K562 (cell line): ENCODE measurements around the gene GALNS. TPM values are rescaled to one million over a fixed set of nuclear protein-coding genes. Genes with fewer than 3 reads are reported as not detected.

Experiments
- CAMTA2 ChIP-seq: fragments of 250-450 bp; sonication (Bioruptor Pico); conservative IDR thresholded peaks from 2 replicates; pipeline ENCODE4 v1.5.1; 2022
- CBFB ChIP-seq: sonication (generic); formaldehyde crosslinking; IDR thresholded peaks from 2 replicates; pipeline ENCODE4 v1.4.0; 2020; ENCODE audit warnings: mild to moderate bottlenecking, missing genetic modification reagents
- CREM ChIP-seq: IDR thresholded peaks from 2 replicates; pipeline ENCODE4 v1.6.1; 2014; ENCODE audit warnings: antibody characterized with exemption, low read depth
- HMBOX1 ChIP-seq: sonication (generic); IDR thresholded peaks from 2 replicates; pipeline ENCODE4 v1.6.1; 2016
- KLF13 ChIP-seq: fragments of 450-650 bp; IDR thresholded peaks from 2 replicates; pipeline ENCODE4 v1.6.1; 2016; ENCODE audit warnings: missing genetic modification characterization, low read depth, mild to moderate bottlenecking, missing compliant biosample characterization, moderate library complexity, borderline replicate concordance
- MAFK ChIP-seq: IDR thresholded peaks from 2 replicates; pipeline ENCODE4 v1.6.1; 2011; ENCODE audit warnings: low read length, improper control_type of control experiment
- MTA3 ChIP-seq: fragments of 450-650 bp; formaldehyde crosslinking; IDR thresholded peaks from 2 replicates; pipeline ENCODE4 v1.6.1; 2017; ENCODE audit warnings: mild to moderate bottlenecking, borderline replicate concordance
- NCOA6 ChIP-seq: fragments of 450-650 bp; IDR thresholded peaks from 2 replicates; pipeline ENCODE4 v1.6.1; 2017; ENCODE audit warnings: mild to moderate bottlenecking
- PHB ChIP-seq: fragments of 250-450 bp; sonication (Bioruptor Pico); IDR thresholded peaks from 2 replicates; pipeline ENCODE4 v1.5.0; 2021
- POLR2B ChIP-seq: fragments of 450-650 bp; IDR thresholded peaks from 2 replicates; pipeline ENCODE4 v1.6.1; 2018; ENCODE audit warnings: low read depth; ENCODE audit not compliant: partially characterized antibody
- SMARCE1 ChIP-seq: fragments of 450-650 bp; IDR thresholded peaks from 2 replicates; pipeline ENCODE4 v1.7.1; 2016; ENCODE audit warnings: mild to moderate bottlenecking
- TOE1 ChIP-seq, 2 experiments: fragments of 450-650 bp in 1 of 2; sonication (generic) in 1 of 2; formaldehyde crosslinking in 1 of 2; IDR thresholded peaks; 2 replicates each; pipeline versions ENCODE4 v1.7.1 to v1.8.0; 2016 to 2022; ENCODE audit warnings: borderline replicate concordance in 2 of 2, mild to moderate bottlenecking in 2 of 2, antibody characterized with exemption in 1 of 2, inconsistent platforms in 1 of 2, low read depth in 1 of 2, missing genetic modification reagents in 1 of 2, moderate library complexity in 1 of 2
- ZC3H11A ChIP-seq: IDR thresholded peaks from 2 replicates; pipeline ENCODE4 v1.6.1; 2012; ENCODE audit warnings: low read depth, low read length, improper control_type of control experiment
- ZNF197 ChIP-seq: fragments of 200-800 bp; sonication (Bioruptor generic); IDR thresholded peaks from 2 replicates; pipeline ENCODE4 v1.6.1; 2016; ENCODE audit warnings: low read depth, missing genetic modification characterization, missing compliant biosample characterization
- ZNF212 ChIP-seq: fragments of 450-650 bp; formaldehyde crosslinking; IDR thresholded peaks from 2 replicates; pipeline ENCODE4 v1.4.0; 2020; ENCODE audit warnings: mild to moderate bottlenecking
- ZNF24 ChIP-seq: fragments of 450-650 bp; IDR thresholded peaks from 2 replicates; pipeline ENCODE4 v1.6.1; 2016
- ZNF436 ChIP-seq: fragments of 250-450, 450-650 bp; sonication (Bioruptor Pico); formaldehyde crosslinking; IDR thresholded peaks from 2 replicates; pipeline ENCODE4 v1.7.0; 2020; ENCODE audit warnings: mild to moderate bottlenecking
- ZNF583 ChIP-seq: fragments of 250-450 bp; sonication (Bioruptor Pico); IDR thresholded peaks from 2 replicates; pipeline ENCODE4 v1.4.0; 2020
- ZNF766 ChIP-seq: fragments of 200-800 bp; sonication (Bioruptor generic); conservative IDR thresholded peaks from 2 replicates; pipeline ENCODE4 v1.6.1; 2016; ENCODE audit warnings: missing genetic modification characterization, missing compliant biosample characterization
- polyA plus RNA-seq, 8 experiments: library from polyadenylated mRNA; depleted of rRNA in 4 of 8; stranded (reverse) in 5 of 8; unstranded in 3 of 8; fragments of >200 nt; fragmentation: Nextera tagmentation in 2 of 8; fragmentation: Illumina TruSeq in 1 of 8; extraction: Ambion mirVana in 2 of 8; extraction: Trizol in 1 of 8; gene quantifications; 2 replicates each; pipeline versions ENCODE4 v1.2.1 to v1.2.3, GENCODE V29; 2011 to 2014; ENCODE audit warnings: inconsistent platforms in 1 of 8, missing spikeins in 1 of 8
- total RNA-seq, 7 experiments: library from RNA; depleted of rRNA in 6 of 7; stranded (reverse); fragments of >200 nt in 6 of 7; fragmentation: Illumina TruSeq in 2 of 7; extraction: Trizol in 2 of 7; gene quantifications; 2 replicates each; pipeline versions ENCODE4 v1.2.1 to v1.2.3, GENCODE V29; 2011 to 2021; ENCODE audit warnings: low replicate concordance in 1 of 7
- TF ChIP-seq, protein P1 (sequence below): fragments of 450-650 bp; IDR thresholded peaks from 2 replicates; pipeline ENCODE4 v1.6.1; 2016; ENCODE audit warnings: borderline replicate concordance

The GALNS gene
- total and polyA plus RNA-seq, 9 of the 15 experiments (the other 6 are each of a cell fraction or from before 2014, with no cell fraction given), result 0.38 to 13.2 (median 4.3) TPM

- peak; percentile 52; the same call in 1 of the 2 replicates for TF ChIP-seq ZNF197
- peak; percentile 95; the same call in 1 of the 2 replicates for TF ChIP-seq MTA3
- peak; percentile 80 for TF ChIP-seq POLR2B
- TF ChIP-seq, protein P1, sequence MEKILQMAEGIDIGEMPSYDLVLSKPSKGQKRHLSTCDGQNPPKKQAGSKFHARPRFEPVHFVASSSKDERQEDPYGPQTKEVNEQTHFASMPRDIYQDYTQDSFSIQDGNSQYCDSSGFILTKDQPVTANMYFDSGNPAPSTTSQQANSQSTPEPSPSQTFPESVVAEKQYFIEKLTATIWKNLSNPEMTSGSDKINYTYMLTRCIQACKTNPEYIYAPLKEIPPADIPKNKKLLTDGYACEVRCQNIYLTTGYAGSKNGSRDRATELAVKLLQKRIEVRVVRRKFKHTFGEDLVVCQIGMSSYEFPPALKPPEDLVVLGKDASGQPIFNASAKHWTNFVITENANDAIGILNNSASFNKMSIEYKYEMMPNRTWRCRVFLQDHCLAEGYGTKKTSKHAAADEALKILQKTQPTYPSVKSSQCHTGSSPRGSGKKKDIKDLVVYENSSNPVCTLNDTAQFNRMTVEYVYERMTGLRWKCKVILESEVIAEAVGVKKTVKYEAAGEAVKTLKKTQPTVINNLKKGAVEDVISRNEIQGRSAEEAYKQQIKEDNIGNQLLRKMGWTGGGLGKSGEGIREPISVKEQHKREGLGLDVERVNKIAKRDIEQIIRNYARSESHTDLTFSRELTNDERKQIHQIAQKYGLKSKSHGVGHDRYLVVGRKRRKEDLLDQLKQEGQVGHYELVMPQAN, result peak; percentile 27; the same call in 1 of the 2 replicates
- TF ChIP-seq ZNF212 (CRISPR knock-in tag), result no peak
- no peak for TF ChIP-seq ZNF436
- TF ChIP-seq TOE1 (IDR thresholded peaks at IDR 0.05; ENCODE audit: borderline replicate concordance), result peak; percentile 66; the same call in 1 of the 2 replicates
- 0 out of 2 replicates have a peak, but pooled peaks have one; percentile 27 for TF ChIP-seq TOE1 (CRISPR knock-in tag; IDR thresholded peaks at IDR 0.05; ENCODE audit: borderline replicate concordance, low read depth)
- peak; percentile 45; the same call in 1 of the 2 replicates for TF ChIP-seq ZNF583 (CRISPR knock-in tag)
- no peak for TF ChIP-seq ZC3H11A
- TF ChIP-seq NCOA6, result no peak
- no peak for TF ChIP-seq MAFK
- TF ChIP-seq ZNF766 (CRISPR knock-in tag), result peak; percentile 81
- peak; percentile 91; the same call in 1 of the 2 replicates for TF ChIP-seq CBFB (CRISPR knock-in tag)
- no peak; the same call in 1 of the 2 replicates for TF ChIP-seq HMBOX1
- TF ChIP-seq CREM, result no peak
- no peak; the same call in 1 of the 2 replicates for TF ChIP-seq ZNF24
- TF ChIP-seq CAMTA2, result no peak
- peak; percentile 89 for TF ChIP-seq SMARCE1
- peak; percentile 64; the same call in 1 of the 2 replicates for TF ChIP-seq KLF13 (tag)
- peak; percentile 32; the same call in 1 of the 2 replicates for TF ChIP-seq PHB (CRISPR knock-in tag)
Observed at GRCh38 chr16:88770461-88771293, 86.1 kb downstream of the GALNS start (continued).
